ENCODE data around the gene LAMTOR2. TPM values are rescaled to one million over a fixed set of nuclear protein-coding genes. Genes with fewer than 3 reads are reported as not detected.

The LAMTOR2 gene
- total and polyA plus RNA-seq, 10 of the 15 experiments (the other 5 are each of a cell fraction or from before 2014, with no cell fraction given), result 71.9 to 264 (median 97.0) TPM

GRCh38 chr1:156012051-156012817 is 42.3 kb upstream of the LAMTOR2 start (continued):
- no peak for TF ChIP-seq REST (IDR thresholded peaks at IDR 0.05; ENCODE audit: low read depth, low read length)
- TF ChIP-seq, protein P1, sequence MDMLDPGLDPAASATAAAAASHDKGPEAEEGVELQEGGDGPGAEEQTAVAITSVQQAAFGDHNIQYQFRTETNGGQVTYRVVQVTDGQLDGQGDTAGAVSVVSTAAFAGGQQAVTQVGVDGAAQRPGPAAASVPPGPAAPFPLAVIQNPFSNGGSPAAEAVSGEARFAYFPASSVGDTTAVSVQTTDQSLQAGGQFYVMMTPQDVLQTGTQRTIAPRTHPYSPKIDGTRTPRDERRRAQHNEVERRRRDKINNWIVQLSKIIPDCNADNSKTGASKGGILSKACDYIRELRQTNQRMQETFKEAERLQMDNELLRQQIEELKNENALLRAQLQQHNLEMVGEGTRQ (IDR thresholded peaks at IDR 0.05; ENCODE audit: borderline replicate concordance, low read depth, low read length), result no peak
- TF ChIP-seq YY1 (IDR thresholded peaks at IDR 0.05; ENCODE audit: low read depth, low read length), result no peak
- no peak for TF ChIP-seq TCF3 (IDR thresholded peaks at IDR 0.05; ENCODE audit: borderline replicate concordance, insufficient read depth, low read depth, low read length)
- no peak for TF ChIP-seq CHD4 (IDR thresholded peaks at IDR 0.05)
- TF ChIP-seq STAT3 (IDR thresholded peaks at IDR 0.05; ENCODE audit: low read depth, low read length), result no peak
- TF ChIP-seq RAD21 (IDR thresholded peaks at IDR 0.05; ENCODE audit: insufficient read depth, low read depth, low read length), result no peak
- TF ChIP-seq ZNF384 (IDR thresholded peaks at IDR 0.05; ENCODE audit: borderline replicate concordance, low read depth, low read length), result no peak
- no peak for TF ChIP-seq PKNOX1 (IDR thresholded peaks at IDR 0.05)
- TF ChIP-seq NFXL1 (IDR thresholded peaks at IDR 0.05; ENCODE audit: borderline replicate concordance), result no peak
- TF ChIP-seq LARP7 (IDR thresholded peaks at IDR 0.05), result no peak
- TF ChIP-seq PAX8 (IDR thresholded peaks at IDR 0.05), result no peak
- no peak for TF ChIP-seq SP1 (IDR thresholded peaks at IDR 0.05; ENCODE audit: low read depth, low read length)
- TF ChIP-seq TCF7 (IDR thresholded peaks at IDR 0.05; ENCODE audit: borderline replicate concordance), result no peak
- no peak for TF ChIP-seq SIN3A (IDR thresholded peaks at IDR 0.05; ENCODE audit: low read depth, low read length)
- no peak for TF ChIP-seq HDAC2 (IDR thresholded peaks at IDR 0.05)
- no peak for TF ChIP-seq KDM1A (IDR thresholded peaks at IDR 0.05; ENCODE audit: borderline replicate concordance)
- 0 out of 2 replicates have a peak, but pooled peaks have one; percentile 63 for TF ChIP-seq MTA3 (IDR thresholded peaks at IDR 0.05; ENCODE audit: borderline replicate concordance, low read length)
- TF ChIP-seq ZNF687 (IDR thresholded peaks at IDR 0.05), result no peak
- no peak for TF ChIP-seq TCF12 (IDR thresholded peaks at IDR 0.05; ENCODE audit: low read depth, low read length)
- peak; percentile 60; the same call in 1 of the 2 replicates for TF ChIP-seq IRF4 (IDR thresholded peaks at IDR 0.05; ENCODE audit: low read depth, low read length)
- peak; percentile 73 to 82; a peak in 3 of 4 replicates for TF ChIP-seq IKZF2 (IDR thresholded peaks at IDR 0.05)

All from GM12878 (cell line).